ENCODE measurements around the gene TMIGD3.
A peak's percentile ranks its signal among the peaks of the same experiment; 100 is the strongest.

Gene TMIGD3

GRCh38 chr1:111474521-111474920, 28.9 kb downstream of the TMIGD3 start:
- no peak for DNase-seq (ENCODE audit: low spot score)

- DNase-seq (ENCODE audit: low spot score), result no peak
Observed at GRCh38 chr1:111474106-111474505, 29.3 kb downstream of the TMIGD3 start.

GRCh38 chr1:111471538-111471937, 31.9 kb downstream of the TMIGD3 start:
- DNase-seq (ENCODE audit: low spot score), result no peak

- no peak for DNase-seq (ENCODE audit: low spot score)
Observed at GRCh38 chr1:111471012-111471411, 32.4 kb downstream of the TMIGD3 start.

GRCh38 chr1:111470596-111470995, 32.8 kb downstream of the TMIGD3 start:
- DNase-seq (ENCODE audit: low spot score), result no peak

- DNase-seq (ENCODE audit: low spot score), result no peak
Observed at GRCh38 chr1:111469539-111469938, 33.9 kb downstream of the TMIGD3 start.

GRCh38 chr1:111468717-111469100, 34.7 kb downstream of the TMIGD3 start:
- no peak for DNase-seq (ENCODE audit: low spot score)

- DNase-seq (ENCODE audit: low spot score), result no peak
Observed at GRCh38 chr1:111467865-111468716, 35.3 kb downstream of the TMIGD3 start.

- DNase-seq (ENCODE audit: low spot score), result no peak
Observed at GRCh38 chr1:111466480-111466879, 37.0 kb downstream of the TMIGD3 start.

GRCh38 chr1:111465754-111466153, 37.7 kb downstream of the TMIGD3 start:
- DNase-seq (ENCODE audit: low spot score), result no peak

- DNase-seq (ENCODE audit: low spot score), result no peak
Observed at GRCh38 chr1:111463029-111463683, 40.3 kb downstream of the TMIGD3 start.

GRCh38 chr1:111462370-111463028, 40.9 kb downstream of the TMIGD3 start:
- no peak for DNase-seq (ENCODE audit: low spot score)

- no peak for DNase-seq (ENCODE audit: low spot score)
Observed at GRCh38 chr1:111461765-111462164, 41.7 kb downstream of the TMIGD3 start.

- no peak for DNase-seq (ENCODE audit: low spot score)
Observed at GRCh38 chr1:111455642-111456031, 47.8 kb downstream of the TMIGD3 start.

- no peak for DNase-seq (ENCODE audit: low spot score)
Observed at GRCh38 chr1:111454859-111455641, 48.4 kb downstream of the TMIGD3 start.

- DNase-seq (ENCODE audit: low spot score), result no peak
Observed at GRCh38 chr1:111453706-111454105, 49.7 kb downstream of the TMIGD3 start.

- DNase-seq (ENCODE audit: low spot score), result no peak
Observed at GRCh38 chr1:111452581-111452980, 50.9 kb downstream of the TMIGD3 start.

- DNase-seq (ENCODE audit: low spot score), result no peak
Observed at GRCh38 chr1:111450185-111450584, 53.2 kb downstream of the TMIGD3 start.

- no peak for DNase-seq (ENCODE audit: low spot score)
Observed at GRCh38 chr1:111449703-111450017, 53.8 kb downstream of the TMIGD3 start.

GRCh38 chr1:111448918-111449702, 54.3 kb downstream of the TMIGD3 start, which contains the start of the genes ATP5PB and WDR77:
TSS of gene ATP5PB (plus strand) at chr1:111449464. CDS start at chr1:111449542, 78 bp downstream.
TSS of gene WDR77 (minus strand) at chr1:111449256. CDS start at chr1:111449169, 87 bp downstream.
- peak; percentile 85 for DNase-seq (ENCODE audit: low spot score)

- peak; percentile 30 for DNase-seq (ENCODE audit: low spot score)
Observed at GRCh38 chr1:111448482-111448917, 54.9 kb downstream of the TMIGD3 start.
